ENCODE measurements around the gene SPEG. TPM values are rescaled to one million over a fixed set of nuclear protein-coding genes. Genes with fewer than 3 reads are reported as not detected.

The SPEG gene
- total and polyA plus RNA-seq, 2 of the 8 experiments (the other 6 are each of a cell fraction or from before 2014, with no cell fraction given), result 19.9 to 32.0 TPM

DNA sequence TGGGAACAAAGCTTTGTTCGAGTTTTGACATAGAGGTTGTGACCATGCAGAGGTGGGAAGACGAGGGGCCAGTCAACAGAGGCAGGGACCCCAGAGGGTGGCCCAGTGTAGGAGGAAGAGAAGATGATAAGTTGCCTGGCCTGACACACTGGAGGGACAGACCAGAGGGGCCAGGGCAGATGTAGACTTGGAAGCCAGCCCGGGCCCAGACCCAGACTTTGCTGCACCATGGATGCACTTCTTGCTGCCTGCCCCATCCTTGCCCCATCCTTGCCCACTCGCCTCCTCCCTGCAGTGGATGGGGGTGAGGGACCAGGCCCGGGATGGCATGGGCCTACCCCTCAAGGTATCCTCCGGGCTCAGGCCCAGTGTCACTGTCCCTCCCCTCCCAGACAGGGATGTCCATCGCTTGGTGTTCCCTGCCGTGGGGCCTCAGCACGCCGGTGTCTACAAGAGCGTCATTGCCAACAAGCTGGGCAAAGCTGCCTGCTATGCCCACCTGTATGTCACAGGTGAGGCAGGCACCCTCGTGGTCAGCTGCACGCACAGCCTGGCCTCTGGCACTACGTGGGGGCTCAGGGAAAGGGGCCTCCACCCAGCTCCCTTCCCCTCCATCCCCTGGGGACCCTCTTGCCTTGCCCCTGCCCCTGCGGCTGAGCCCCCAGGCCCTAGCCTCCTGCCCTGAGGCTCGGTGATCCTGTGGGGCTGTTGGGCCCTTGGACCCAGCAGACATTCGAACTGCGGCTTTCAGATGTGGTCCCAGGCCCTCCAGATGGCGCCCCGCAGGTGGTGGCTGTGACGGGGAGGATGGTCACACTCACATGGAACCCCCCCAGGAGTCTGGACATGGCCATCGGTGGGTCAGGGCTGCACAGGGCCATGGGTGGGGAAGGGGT lies 37.1 kb downstream of the SPEG start:
- H3K9ac ChIP-seq (replicated peaks in 1 of 4; ENCODE audit: extremely low read depth in 1 of 4, low read depth in 3 of 4, low read length in 3 of 4), result no peak overlapping the region
- H2BK12ac ChIP-seq (ENCODE audit: low read depth, low read length), result peak overlapping the region; percentile 75; the same call in 1 of the 2 replicates
- 0 out of 2 replicates have a peak overlapping the region, but pooled peaks have one; percentile 48 for H2BK20ac ChIP-seq (ENCODE audit: low read length)
- no peaks in the 10 kb centered on the region for H3K9me3 ChIP-seq (ENCODE audit: insufficient read depth in 2 of 2, low read depth in 1 of 2, low read length in 1 of 2)
- H4K5ac ChIP-seq (ENCODE audit: insufficient read length, low read depth, low read length), result no peak overlapping the region
- H3K4me3 ChIP-seq (ENCODE audit: extremely low read depth in 1 of 4, insufficient read depth in 2 of 4, low read depth in 3 of 4, low read length in 4 of 4), result no peak overlapping the region
- H3K36me3 ChIP-seq (ENCODE audit: control insufficient read depth in 2 of 4, insufficient read depth in 4 of 4, low read length in 3 of 4), result no peaks in the 10 kb centered on the region
- no peak overlapping the region for H3K23ac ChIP-seq (ENCODE audit: insufficient read length)
- no peak overlapping the region for H3K4ac ChIP-seq (replicated peaks; ENCODE audit: insufficient read length, low read depth, low read length)
- no peak overlapping the region for H2AFZ ChIP-seq (ENCODE audit: low read length)
- H2BK5ac ChIP-seq (ENCODE audit: low read depth, low read length), result peak overlapping the region; percentile 24; the same call in 1 of the 2 replicates
- H2BK120ac ChIP-seq (replicated peaks; ENCODE audit: low read depth, low read length), result no peak overlapping the region
- ChIA-PET POLR2A (ENCODE audit: partially characterized antibody) (interaction anchor here (0.7 to 1.7 kb wide), 7 partner anchors 8 to 29 kb away, joined by 3 to 4 read pairs (median 3); no protein-coding TSS in a partner anchor), CTCF (ENCODE audit: partially characterized antibody) (interaction anchor here (0.8 to 113.1 kb wide), 6 partner anchors 13 to 88 kb away, joined by 4 to 7248 read pairs (median 20); partner anchors contain the start of genes ASIC4, CHPF, DES and GMPPA)
- no peaks in the 10 kb centered on the region for H3K79me2 ChIP-seq (ENCODE audit: control insufficient read depth in 1 of 2, insufficient read depth in 2 of 2, low read length in 2 of 2)
- no peak overlapping the region for H2BK15ac ChIP-seq (ENCODE audit: low read length)
- 86% methylated on average over 22 of the region's 22 CpGs; no CpG with 5 or more reads in 1 of the 2 experiments for WGBS, 2 experiments (ENCODE audit: extremely low coverage in 1 of 2, insufficient coverage in 1 of 2, insufficient read length in 1 of 2, insufficient replicate concordance in 2 of 2, low coverage in 1 of 2, low lambda C conversion rate in 2 of 2, missing lambda C conversion rate in 1 of 2)
- FAIRE-seq (no peak), DNase-seq (ENCODE audit: low read depth in 1 of 2, low spot score in 2 of 2) (no peak)
- no peak overlapping the region for H3K14ac ChIP-seq (ENCODE audit: insufficient read length)
- H4K20me1 ChIP-seq (replicated peaks in 1 of 2; ENCODE audit: control insufficient read depth in 1 of 2, insufficient read depth in 2 of 2, low read length in 2 of 2), result no peaks in the 10 kb centered on the region
- no peaks in the 10 kb centered on the region for H3K23me2 ChIP-seq (ENCODE audit: low read depth, low read length)
- H3K79me1 ChIP-seq (ENCODE audit: low read depth, low read length), result no peaks in the 10 kb centered on the region
- H2AK5ac ChIP-seq (ENCODE audit: low read depth, low read length), result no peak overlapping the region
- H3K27ac ChIP-seq (ENCODE audit: low read depth, low read length), result no peak overlapping the region
- H4K8ac ChIP-seq (ENCODE audit: extremely low read depth, insufficient read depth, low read length), result no peak overlapping the region
- H4K91ac ChIP-seq (replicated peaks; ENCODE audit: insufficient read length, low read length), result no peak overlapping the region
- H3K4me2 ChIP-seq (ENCODE audit: insufficient read depth in 1 of 2, low read depth in 2 of 2, low read length in 2 of 2), result no peak overlapping the region
- peaks cover 0 to 5% (median 0%) of the 10 kb centered on the region in 4 experiments; a peak in 2 of 7 replicates for H3K4me1 ChIP-seq (replicated peaks in 1 of 4; ENCODE audit: control insufficient read depth in 3 of 4, insufficient read depth in 4 of 4, low read length in 3 of 4)
- no peaks in the 10 kb centered on the region for H3K27me3 ChIP-seq (replicated peaks in 1 of 4; ENCODE audit: control insufficient read depth in 3 of 4, extremely low read depth in 1 of 4, insufficient read depth in 3 of 4, low read length in 3 of 4)
- no peak overlapping the region for H3K18ac ChIP-seq (ENCODE audit: extremely low read depth, low read length)
- no peak overlapping the region for H3K56ac ChIP-seq (replicated peaks; ENCODE audit: insufficient read length, low read depth, low read length)
- no peak for TF ChIP-seq BRCA1 (IDR thresholded peaks at IDR 0.05; ENCODE audit: low read depth, low read length)
- TF ChIP-seq SP2 (IDR thresholded peaks at IDR 0.05; ENCODE audit: low read length), result no peak
- no peak for TF ChIP-seq CHD1 (IDR thresholded peaks at IDR 0.05; ENCODE audit: low read depth, low read length)
- no peak for TF ChIP-seq CHD2 (IDR thresholded peaks at IDR 0.05; ENCODE audit: low read length)
- TF ChIP-seq ASH2L (IDR thresholded peaks at IDR 0.05; ENCODE audit: low read length), result no peak
- TF ChIP-seq SIX5 (IDR thresholded peaks at IDR 0.05; ENCODE audit: low read depth, low read length), result no peak
- TF ChIP-seq CTBP2 (IDR thresholded peaks at IDR 0.05; ENCODE audit: borderline replicate concordance, insufficient read depth, insufficient read length, low read length), result no peak
- no peak for TF ChIP-seq SP4 (IDR thresholded peaks at IDR 0.05; ENCODE audit: low read length)
- TF ChIP-seq, protein P1, sequence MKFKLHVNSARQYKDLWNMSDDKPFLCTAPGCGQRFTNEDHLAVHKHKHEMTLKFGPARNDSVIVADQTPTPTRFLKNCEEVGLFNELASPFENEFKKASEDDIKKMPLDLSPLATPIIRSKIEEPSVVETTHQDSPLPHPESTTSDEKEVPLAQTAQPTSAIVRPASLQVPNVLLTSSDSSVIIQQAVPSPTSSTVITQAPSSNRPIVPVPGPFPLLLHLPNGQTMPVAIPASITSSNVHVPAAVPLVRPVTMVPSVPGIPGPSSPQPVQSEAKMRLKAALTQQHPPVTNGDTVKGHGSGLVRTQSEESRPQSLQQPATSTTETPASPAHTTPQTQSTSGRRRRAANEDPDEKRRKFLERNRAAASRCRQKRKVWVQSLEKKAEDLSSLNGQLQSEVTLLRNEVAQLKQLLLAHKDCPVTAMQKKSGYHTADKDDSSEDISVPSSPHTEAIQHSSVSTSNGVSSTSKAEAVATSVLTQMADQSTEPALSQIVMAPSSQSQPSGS (IDR thresholded peaks at IDR 0.05; ENCODE audit: low read length), result no peak
- TF ChIP-seq EZH2 (IDR thresholded peaks at IDR 0.05; ENCODE audit: low read depth, low read length, severe bottlenecking), result no peak
